ENCODE results near the gene TRIM41. TPM values are rescaled to one million over a fixed set of nuclear protein-coding genes. Genes with fewer than 3 reads are reported as not detected.

The TRIM41 gene
- total and polyA plus RNA-seq, 9 of the 15 experiments (the other 6 are each of a cell fraction or from before 2014, with no cell fraction given), result 1.8 to 47.6 (median 20.9) TPM

DNA sequence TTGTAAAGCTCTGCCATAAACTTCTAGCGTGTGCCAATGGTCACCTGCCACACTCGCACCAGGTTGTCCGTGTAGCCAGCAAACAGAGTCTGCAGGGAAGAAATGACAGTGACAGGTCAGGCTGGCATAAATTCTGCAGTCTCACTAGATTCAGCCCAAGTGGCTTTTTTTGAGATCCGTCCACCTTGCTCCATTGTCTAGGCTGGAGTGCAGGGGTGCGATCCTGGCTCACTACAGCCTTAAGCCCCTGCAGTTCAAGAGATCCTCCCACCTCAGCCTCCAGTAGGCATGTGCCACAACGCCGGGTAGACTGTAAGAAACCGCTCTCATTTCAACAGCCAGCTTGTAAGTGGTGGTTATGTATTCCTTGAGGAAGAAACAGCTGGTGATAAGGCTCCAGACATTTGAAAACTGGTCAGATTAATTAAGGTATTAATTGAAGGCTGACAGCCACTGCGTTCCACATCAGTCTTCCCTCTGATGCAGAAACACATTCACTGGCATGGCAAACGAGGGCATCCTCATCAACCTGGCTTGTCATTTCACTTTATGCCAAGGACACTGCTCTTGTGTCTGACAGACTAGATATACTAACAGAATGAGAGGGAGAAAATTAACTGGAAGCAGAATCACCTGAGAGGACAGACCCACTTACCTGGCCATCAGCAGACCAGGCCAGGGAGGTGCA is 14.0 kb downstream of the TRIM41 start (continued):
- TF ChIP-seq E2F1 (CRISPR knock-in tag; IDR thresholded peaks at IDR 0.05), result 0 out of 2 replicates have a peak, but pooled peaks have one; percentile 16
- no peak for TF ChIP-seq IRF9 (tag; IDR thresholded peaks at IDR 0.05)
- TF ChIP-seq FOXO4 (CRISPR knock-in tag; IDR thresholded peaks at IDR 0.05), result no peak
- no peak for TF ChIP-seq MCM5 (IDR thresholded peaks at IDR 0.05; ENCODE audit: low read depth)
- TF ChIP-seq ZNF23 (CRISPR knock-in tag; IDR thresholded peaks at IDR 0.05), result no peak

Data from K562 (cell line).